DOHH2 (cell line): ENCODE results near the gene RBMS3.
A peak's percentile ranks its signal among the peaks of the same experiment; 100 is the strongest.

Experiments
- H3F3A ChIP-seq: fragments of 200-600 bp; sonication (generic), shearing (Covaris generic); 2 replicates; pipeline ENCODE4 v1.6.0; 2016; ENCODE audit warnings: antibody characterized with exemption, mild to moderate bottlenecking; ENCODE audit not compliant: control insufficient read depth, insufficient read depth
- H3K27ac ChIP-seq: fragments of 200-600 bp; sonication (generic); 2 replicates; pipeline ENCODE4 v1.5.1; 2014; ENCODE audit warnings: low read depth, mild to moderate bottlenecking, low read length, moderate library complexity
- H3K27me3 ChIP-seq: fragments of 200-600 bp; sonication (generic); 2 replicates; pipeline ENCODE4 v1.6.1; 2014; ENCODE audit warnings: mild to moderate bottlenecking, low read length, mixed read lengths; ENCODE audit not compliant: control insufficient read depth
- H3K36me3 ChIP-seq: fragments of 200-600 bp; sonication (generic); 2 replicates; pipeline ENCODE4 v1.6.1; 2014; ENCODE audit warnings: mild to moderate bottlenecking, low read length, moderate library complexity, mixed read lengths; ENCODE audit not compliant: control insufficient read depth
- H3K4me1 ChIP-seq: fragments of 200-600 bp; sonication (generic); 2 replicates; pipeline ENCODE4 v1.6.1; 2014; ENCODE audit warnings: mild to moderate bottlenecking, low read length, mixed read lengths; ENCODE audit not compliant: control insufficient read depth
- H3K4me2 ChIP-seq: fragments of 200-600 bp; sonication (generic); 2 replicates; pipeline ENCODE4 v1.6.0; 2014; ENCODE audit warnings: mild to moderate bottlenecking, low read length, moderate library complexity
- H3K4me3 ChIP-seq: fragments of 200-600 bp; sonication (generic); 2 replicates; pipeline ENCODE4 v1.5.1; 2014; ENCODE audit warnings: mild to moderate bottlenecking, low read length, mixed read lengths
- H3K79me2 ChIP-seq: fragments of 200-600 bp; sonication (generic); 2 replicates; pipeline ENCODE4 v1.6.1; 2014; ENCODE audit warnings: mild to moderate bottlenecking, low read length, mixed read lengths; ENCODE audit not compliant: control insufficient read depth
- H3K9me2 ChIP-seq: fragments of 200-600 bp; sonication (generic); replicated peaks from 2 replicates; pipeline ENCODE4 v1.6.1; 2014; ENCODE audit warnings: mild to moderate bottlenecking, low read length, mixed read lengths; ENCODE audit not compliant: control insufficient read depth
- H3K9me3 ChIP-seq: fragments of 200-600 bp; sonication (generic); 2 replicates; pipeline ENCODE4 v1.6.1; 2014; ENCODE audit warnings: antibody characterized with exemption, low read length, mixed read lengths; ENCODE audit not compliant: control insufficient read depth, insufficient read depth
- H4K20me1 ChIP-seq: fragments of 200-600 bp; sonication (generic); 2 replicates; pipeline ENCODE4 v1.6.0; 2014; ENCODE audit warnings: low read depth, mild to moderate bottlenecking, antibody characterized with exemption, low read length, moderate library complexity; ENCODE audit not compliant: control insufficient read depth, insufficient read depth
- CTCF ChIP-seq: fragments of 200-600 bp; sonication (generic); IDR thresholded peaks from one replicate; pipeline ENCODE4 v1.5.1; 2014; ENCODE audit warnings: antibody characterized with exemption, mild to moderate bottlenecking, low read depth, low read length; ENCODE audit not compliant: poor library complexity, severe bottlenecking
- EZH2phosphoT487 ChIP-seq: fragments of 200-600 bp; sonication (generic); IDR thresholded peaks from 2 replicates; pipeline ENCODE4 v1.6.1; 2017; ENCODE audit warnings: borderline replicate concordance, mild to moderate bottlenecking, antibody characterized with exemption, low read length, moderate library complexity, mixed read lengths

RBMS3 gene

GRCh38 chr3:29283231-29284119 lies 2.6 kb downstream of the RBMS3 start:
- Histone ChIP-seq H3K36me3 (no peaks in the 10 kb centered on the region), H3K27me3 (no peaks in the 10 kb centered on the region), H3K4me3 (peak overlapping the region; percentile 77), H3K9me2 (no peaks in the 10 kb centered on the region), H3K4me1 (peaks cover 56% of the 10 kb centered on the region), H3F3A (0 out of 2 replicates have a peak, but pooled peaks cover 10% of the 10 kb centered on the region), H3K4me2 (peak overlapping the region; percentile 78), H3K79me2 (peaks cover 36% of the 10 kb centered on the region), H4K20me1 (no peaks in the 10 kb centered on the region), H3K27ac (peak overlapping the region; percentile 58), H3K9me3 (no peaks in the 10 kb centered on the region)
- no peak for TF ChIP-seq EZH2phosphoT487
- TF ChIP-seq CTCF, result no peak

GRCh38 chr3:29284497-29284896 lies 3.6 kb downstream of the RBMS3 start:
- H4K20me1 ChIP-seq, result no peaks in the 10 kb centered on the region
- 0 out of 2 replicates have a peak, but pooled peaks cover 7% of the 10 kb centered on the region for H3F3A ChIP-seq
- no peaks in the 10 kb centered on the region for H3K9me2 ChIP-seq
- H3K36me3 ChIP-seq, result no peaks in the 10 kb centered on the region
- H3K27ac ChIP-seq, result no peak overlapping the region
- peaks cover 54% of the 10 kb centered on the region for H3K4me1 ChIP-seq
- peak overlapping the region; percentile 78 for H3K4me2 ChIP-seq
- TF ChIP-seq EZH2phosphoT487 (no peak), CTCF (no peak)
- peak overlapping the region; percentile 77; the same call in 1 of the 2 replicates for H3K4me3 ChIP-seq
- H3K79me2 ChIP-seq, result peaks cover 36% of the 10 kb centered on the region
- no peaks in the 10 kb centered on the region for H3K9me3 ChIP-seq
- no peaks in the 10 kb centered on the region for H3K27me3 ChIP-seq

- H3K27me3 ChIP-seq, result no peaks in the 10 kb centered on the region
- 0 out of 2 replicates have a peak, but pooled peaks cover under 1% of the 10 kb centered on the region for H3F3A ChIP-seq
- H3K4me3 ChIP-seq, result peak overlapping the region; percentile 38
- peaks cover 43% of the 10 kb centered on the region for H3K4me1 ChIP-seq
- H3K27ac ChIP-seq, result no peak overlapping the region
- H3K9me3 ChIP-seq, result no peaks in the 10 kb centered on the region
- H3K9me2 ChIP-seq, result no peaks in the 10 kb centered on the region
- peaks cover 36% of the 10 kb centered on the region for H3K79me2 ChIP-seq
- peak overlapping the region; percentile 53 for H3K4me2 ChIP-seq
- H4K20me1 ChIP-seq, result no peaks in the 10 kb centered on the region
- H3K36me3 ChIP-seq, result no peaks in the 10 kb centered on the region
- TF ChIP-seq EZH2phosphoT487 (no peak), CTCF (no peak)
Observed at GRCh38 chr3:29285471-29286071, 4.7 kb downstream of the RBMS3 start.
